ENCODE measurements around the gene PTCH1.

The PTCH1 gene

GRCh38 chr9:95459851-95460517, 56.8 kb downstream of the PTCH1 start:
- Histone ChIP-seq H3K4me1 (ENCODE audit: control insufficient read depth, insufficient read depth, low read length) (peaks cover 11% of the 10 kb centered on the region), H3K36me3 (ENCODE audit: control insufficient read depth, insufficient read depth, low read length, severe bottlenecking) (peaks cover 34% of the 10 kb centered on the region), H3K9me3 (ENCODE audit: control insufficient read depth, low read length) (no peaks in the 10 kb centered on the region), H3K4me3 (ENCODE audit: low read length) (no peak overlapping the region), H3K27me3 (replicated peaks; ENCODE audit: control insufficient read depth, insufficient read depth, low read length) (no peaks in the 10 kb centered on the region), H3K9ac (ENCODE audit: low read length) (no peak overlapping the region)
- no peak for DNase-seq (ENCODE audit: low read depth)

DNA sequence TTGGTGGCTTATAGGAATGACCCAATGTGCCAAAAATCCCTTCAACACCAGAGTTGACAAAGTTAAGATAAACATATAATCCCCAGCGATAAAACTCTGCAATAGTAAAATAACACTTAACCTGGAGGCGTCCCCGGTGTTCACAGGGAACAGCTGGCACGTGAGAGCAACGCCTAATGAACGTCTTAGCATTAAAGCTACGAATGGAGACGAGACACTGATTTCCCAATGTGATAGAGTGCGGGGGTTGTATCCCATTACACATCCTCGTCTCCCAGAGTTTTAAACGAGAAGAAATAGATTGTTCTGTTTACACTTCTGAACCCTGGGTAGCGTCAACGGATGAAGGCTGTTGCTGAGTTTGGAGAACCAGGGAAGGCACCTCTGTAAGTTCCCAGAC, 57.6 kb downstream of the PTCH1 start:
- Histone ChIP-seq H3K36me3 (ENCODE audit: control insufficient read depth, insufficient read depth, low read length, severe bottlenecking) (peaks cover 34% of the 10 kb centered on the region), H3K9me3 (ENCODE audit: control insufficient read depth, low read length) (no peaks in the 10 kb centered on the region), H3K9ac (ENCODE audit: low read length) (no peak overlapping the region), H3K4me1 (ENCODE audit: control insufficient read depth, insufficient read depth, low read length) (peaks cover 11% of the 10 kb centered on the region), H3K27me3 (replicated peaks; ENCODE audit: control insufficient read depth, insufficient read depth, low read length) (no peaks in the 10 kb centered on the region), H3K4me3 (ENCODE audit: low read length) (no peak overlapping the region)
- no peak for DNase-seq (ENCODE audit: low read depth)

DNA sequence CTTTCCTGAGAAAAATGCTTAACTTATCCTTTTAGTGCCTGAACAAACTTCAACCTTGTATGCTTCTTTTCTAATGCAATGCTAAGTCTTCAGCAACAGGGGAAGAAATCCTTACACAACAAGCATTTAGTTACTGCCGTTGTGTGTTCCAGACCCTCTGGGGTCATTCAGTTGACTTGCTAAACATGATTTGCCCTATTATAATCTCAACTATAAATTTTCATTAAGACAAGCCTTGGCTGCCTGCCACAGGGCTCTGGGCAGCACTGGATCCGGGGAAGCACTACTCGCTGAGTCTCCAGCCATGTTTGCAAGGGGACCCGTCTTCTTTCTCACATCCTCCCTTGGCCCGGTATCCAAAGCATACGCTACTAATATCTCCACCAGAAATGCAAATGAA, 58.1 kb downstream of the PTCH1 start:
- Histone ChIP-seq H3K27me3 (replicated peaks; ENCODE audit: control insufficient read depth, insufficient read depth, low read length) (no peaks in the 10 kb centered on the region), H3K4me1 (ENCODE audit: control insufficient read depth, insufficient read depth, low read length) (peaks cover 11% of the 10 kb centered on the region), H3K9me3 (ENCODE audit: control insufficient read depth, low read length) (no peaks in the 10 kb centered on the region), H3K36me3 (ENCODE audit: control insufficient read depth, insufficient read depth, low read length, severe bottlenecking) (peaks cover 38% of the 10 kb centered on the region), H3K9ac (ENCODE audit: low read length) (no peak overlapping the region), H3K4me3 (ENCODE audit: low read length) (no peak overlapping the region)
- DNase-seq (ENCODE audit: low read depth), result no peak

DNA sequence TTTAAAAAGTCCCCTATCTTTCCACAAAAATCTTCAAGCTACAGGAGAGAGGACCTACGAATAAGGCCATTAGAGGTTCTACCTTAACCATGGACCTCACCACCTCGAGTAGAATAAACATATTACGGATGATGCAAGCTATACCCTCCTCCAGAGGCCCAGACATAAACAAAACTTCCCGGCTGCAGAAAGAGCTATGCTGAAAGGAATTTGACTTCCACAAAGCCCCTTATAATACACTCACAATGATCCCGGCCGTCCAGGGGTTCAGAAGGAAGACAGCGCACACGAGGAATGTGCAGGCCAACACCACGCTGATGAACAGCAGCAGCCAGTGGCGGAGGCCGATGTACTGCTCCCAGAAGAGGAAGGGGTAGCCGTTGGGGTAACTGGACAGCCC, 59.0 kb downstream of the PTCH1 start:
- DNase-seq (ENCODE audit: low read depth), result no peak
- peaks cover 8% of the 10 kb centered on the region for H3K4me1 ChIP-seq (ENCODE audit: control insufficient read depth, insufficient read depth, low read length)
- no peak overlapping the region for H3K4me3 ChIP-seq (ENCODE audit: low read length)
- peaks cover 38% of the 10 kb centered on the region for H3K36me3 ChIP-seq (ENCODE audit: control insufficient read depth, insufficient read depth, low read length, severe bottlenecking)
- no peak overlapping the region for H3K9ac ChIP-seq (ENCODE audit: low read length)
- no peaks in the 10 kb centered on the region for H3K27me3 ChIP-seq (replicated peaks; ENCODE audit: control insufficient read depth, insufficient read depth, low read length)
- no peaks in the 10 kb centered on the region for H3K9me3 ChIP-seq (ENCODE audit: control insufficient read depth, low read length)

DNA sequence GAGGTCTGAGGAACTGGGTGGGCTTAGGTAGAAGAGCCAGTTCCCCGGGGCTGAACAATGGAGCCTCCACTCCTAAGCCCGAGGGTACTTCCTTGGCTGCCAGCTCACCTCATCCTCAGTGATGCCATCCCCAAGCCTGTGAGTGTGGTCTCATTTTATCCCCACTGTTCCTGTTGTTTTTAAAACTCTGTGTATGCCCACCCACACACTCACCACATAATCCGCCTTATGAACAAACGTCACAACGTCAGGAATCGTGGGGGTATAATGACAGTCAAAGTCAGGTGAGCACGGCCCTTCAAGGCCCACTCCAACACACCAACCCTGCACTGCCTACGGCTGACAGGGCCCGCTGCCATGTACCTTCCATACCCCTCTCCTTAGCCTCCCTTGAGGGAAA, 61.1 kb downstream of the PTCH1 start:
- Histone ChIP-seq H3K4me3 (ENCODE audit: low read length) (no peak overlapping the region), H3K4me1 (ENCODE audit: control insufficient read depth, insufficient read depth, low read length) (no peaks in the 10 kb centered on the region), H3K9me3 (ENCODE audit: control insufficient read depth, low read length) (no peaks in the 10 kb centered on the region), H3K36me3 (ENCODE audit: control insufficient read depth, insufficient read depth, low read length, severe bottlenecking) (peaks cover 35% of the 10 kb centered on the region), H3K27me3 (replicated peaks; ENCODE audit: control insufficient read depth, insufficient read depth, low read length) (no peaks in the 10 kb centered on the region), H3K9ac (ENCODE audit: low read length) (no peak overlapping the region)
- no peak for DNase-seq (ENCODE audit: low read depth)

GRCh38 chr9:95452176-95452575, 64.6 kb downstream of the PTCH1 start:
- H3K9me3 ChIP-seq (ENCODE audit: control insufficient read depth, low read length), result no peaks in the 10 kb centered on the region
- H3K4me1 ChIP-seq (ENCODE audit: control insufficient read depth, insufficient read depth, low read length), result no peaks in the 10 kb centered on the region
- H3K4me3 ChIP-seq (ENCODE audit: low read length), result no peak overlapping the region
- DNase-seq (ENCODE audit: low read depth), result no peak
- peaks cover 18% of the 10 kb centered on the region for H3K36me3 ChIP-seq (ENCODE audit: control insufficient read depth, insufficient read depth, low read length, severe bottlenecking)
- H3K27me3 ChIP-seq (replicated peaks; ENCODE audit: control insufficient read depth, insufficient read depth, low read length), result no peaks in the 10 kb centered on the region
- H3K9ac ChIP-seq (ENCODE audit: low read length), result no peak overlapping the region

DNA sequence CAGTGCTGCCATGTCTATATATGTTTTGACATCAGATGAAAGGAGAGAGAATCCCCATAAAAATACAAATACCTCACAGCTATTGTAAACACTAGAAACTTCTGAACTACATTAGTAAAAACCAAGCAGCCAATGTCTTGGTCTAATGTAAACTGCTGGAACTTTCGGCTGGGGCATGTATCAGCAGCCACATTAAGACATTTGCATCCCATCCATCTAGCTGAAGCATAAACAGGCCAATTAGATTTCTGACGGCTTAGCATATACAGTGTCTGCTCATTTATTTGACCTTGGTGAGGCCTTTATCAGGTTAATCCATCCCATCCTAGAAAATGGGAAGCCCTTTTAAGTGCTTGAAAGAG, 65.7 kb downstream of the PTCH1 start:
- Histone ChIP-seq H3K36me3 (ENCODE audit: control insufficient read depth, insufficient read depth, low read length, severe bottlenecking) (peaks cover 28% of the 10 kb centered on the region), H3K9ac (ENCODE audit: low read length) (no peak overlapping the region), H3K27me3 (replicated peaks; ENCODE audit: control insufficient read depth, insufficient read depth, low read length) (no peaks in the 10 kb centered on the region), H3K4me1 (ENCODE audit: control insufficient read depth, insufficient read depth, low read length) (no peaks in the 10 kb centered on the region), H3K4me3 (ENCODE audit: low read length) (no peak overlapping the region), H3K9me3 (ENCODE audit: control insufficient read depth, low read length) (no peaks in the 10 kb centered on the region)
- DNase-seq (ENCODE audit: low read depth), result no peak

DNA sequence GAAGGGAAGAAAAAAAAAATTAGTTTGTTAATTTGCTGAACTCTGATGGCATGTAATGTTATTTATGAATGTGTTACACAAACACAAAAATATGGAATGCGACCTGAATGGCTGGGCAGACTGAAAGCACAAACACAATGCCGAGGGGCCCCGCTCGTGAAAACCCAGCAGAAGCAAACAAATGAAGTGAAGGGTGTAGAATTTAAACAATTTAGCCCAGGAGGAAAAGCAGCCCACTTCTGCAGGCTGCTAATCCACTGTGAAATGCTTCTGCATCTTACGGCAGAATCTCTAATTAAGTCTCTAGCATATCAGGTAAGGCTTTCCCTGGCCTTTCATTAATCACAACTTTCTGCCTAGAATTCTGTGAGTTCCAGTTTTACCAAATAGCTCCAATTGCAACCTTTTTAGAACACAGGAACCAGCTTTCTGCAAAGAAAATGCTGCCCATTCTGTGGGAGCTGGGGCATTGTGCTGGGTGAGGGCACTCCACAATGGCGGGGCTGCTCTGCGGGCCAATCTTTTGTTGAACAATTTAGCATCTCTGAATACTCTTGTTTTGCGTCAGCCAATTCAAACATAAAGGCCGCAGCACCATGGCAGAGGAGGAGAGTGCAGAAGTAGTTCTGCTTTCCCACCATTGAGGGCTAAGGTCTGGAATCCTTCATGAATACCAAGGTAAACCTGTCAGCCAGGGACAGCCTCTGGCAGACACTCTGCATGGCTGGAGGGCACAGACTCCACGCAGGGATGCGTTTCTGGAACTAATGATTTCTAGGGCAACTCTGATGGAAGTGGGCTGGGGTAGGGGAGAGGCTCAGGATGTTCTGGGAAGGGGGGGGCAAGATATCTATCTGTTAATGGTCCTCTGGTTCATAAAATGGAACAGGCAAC, 66.4 kb downstream of the PTCH1 start:
- Histone ChIP-seq H3K27me3 (replicated peaks; ENCODE audit: control insufficient read depth, insufficient read depth, low read length) (no peaks in the 10 kb centered on the region), H3K9ac (ENCODE audit: low read length) (no peak overlapping the region), H3K36me3 (ENCODE audit: control insufficient read depth, insufficient read depth, low read length, severe bottlenecking) (peaks cover 35% of the 10 kb centered on the region), H3K9me3 (ENCODE audit: control insufficient read depth, low read length) (no peaks in the 10 kb centered on the region), H3K4me3 (ENCODE audit: low read length) (no peak overlapping the region), H3K4me1 (ENCODE audit: control insufficient read depth, insufficient read depth, low read length) (no peaks in the 10 kb centered on the region)
- no peak for DNase-seq (ENCODE audit: low read depth)

GRCh38 chr9:95449016-95449415, 67.8 kb downstream of the PTCH1 start:
- peaks cover 43% of the 10 kb centered on the region for H3K36me3 ChIP-seq (ENCODE audit: control insufficient read depth, insufficient read depth, low read length, severe bottlenecking)
- H3K9ac ChIP-seq (ENCODE audit: low read length), result no peak overlapping the region
- H3K4me3 ChIP-seq (ENCODE audit: low read length), result no peak overlapping the region
- H3K4me1 ChIP-seq (ENCODE audit: control insufficient read depth, insufficient read depth, low read length), result no peaks in the 10 kb centered on the region
- no peak for DNase-seq (ENCODE audit: low read depth)
- no peaks in the 10 kb centered on the region for H3K9me3 ChIP-seq (ENCODE audit: control insufficient read depth, low read length)
- H3K27me3 ChIP-seq (replicated peaks; ENCODE audit: control insufficient read depth, insufficient read depth, low read length), result no peaks in the 10 kb centered on the region

- Histone ChIP-seq H3K4me3 (ENCODE audit: low read length) (no peak overlapping the region), H3K9me3 (ENCODE audit: control insufficient read depth, low read length) (no peaks in the 10 kb centered on the region), H3K4me1 (ENCODE audit: control insufficient read depth, insufficient read depth, low read length) (no peaks in the 10 kb centered on the region), H3K36me3 (ENCODE audit: control insufficient read depth, insufficient read depth, low read length, severe bottlenecking) (peaks cover 41% of the 10 kb centered on the region), H3K9ac (ENCODE audit: low read length) (no peak overlapping the region), H3K27me3 (replicated peaks; ENCODE audit: control insufficient read depth, insufficient read depth, low read length) (no peaks in the 10 kb centered on the region)
- no peak for DNase-seq (ENCODE audit: low read depth)
Measured at GRCh38 chr9:95447660-95448420, 68.9 kb downstream of the PTCH1 start.

- H3K4me1 ChIP-seq (ENCODE audit: control insufficient read depth, insufficient read depth, low read length), result no peaks in the 10 kb centered on the region
- no peak for DNase-seq (ENCODE audit: low read depth)
- no peak overlapping the region for H3K9ac ChIP-seq (ENCODE audit: low read length)
- H3K4me3 ChIP-seq (ENCODE audit: low read length), result no peak overlapping the region
- H3K9me3 ChIP-seq (ENCODE audit: control insufficient read depth, low read length), result no peaks in the 10 kb centered on the region
- H3K27me3 ChIP-seq (replicated peaks; ENCODE audit: control insufficient read depth, insufficient read depth, low read length), result no peaks in the 10 kb centered on the region
- peaks cover 33% of the 10 kb centered on the region for H3K36me3 ChIP-seq (ENCODE audit: control insufficient read depth, insufficient read depth, low read length, severe bottlenecking)
Measured at GRCh38 chr9:95446984-95447383, 69.8 kb downstream of the PTCH1 start.

All from adipocyte (in vitro differentiated cells).